Right renal pelvis (tissue), 4 donors: ENCODE data around the gene FMO1. TPM values are rescaled to one million over a fixed set of nuclear protein-coding genes. Genes with fewer than 3 reads are reported as not detected.
"Not testable (repeated sequence)": the region's sequence is repeated elsewhere in the genome, so short reads cannot be mapped to it uniquely, and the experiment has no call there.

Source experiments
- DNase-seq, 4 donors: peaks; one replicate each; pipeline ENCODE4 v3.0.0-alpha.2; 2013; ENCODE audit warnings: low read depth in 4 of 4, low spot score in 3 of 4, missing footprints in 1 of 4
- polyA plus RNA-seq, 4 donors: library from polyadenylated mRNA; unstranded; fragments of 120-200 nt; gene quantifications; one replicate each; pipeline ENCODE4 v1.2.1, GENCODE V29; 2013; ENCODE audit not compliant: insufficient read length in 4 of 4

Gene FMO1
- polyA plus RNA-seq = 100 to 1,000 TPM; 144 to 239 (median 178) TPM

- DNase-seq = no peak
Observed at GRCh38 chr1:171248302-171248701, at the start of gene FMO1. Gene FMO1, plus strand, starts transcription at chr1:171248494. Its CDS starts 9,594 bp downstream, at chr1:171258088.

- DNase-seq = no peak
Observed at GRCh38 chr1:171204296-171204695, 44.0 kb upstream of the FMO1 start.

- DNase-seq = no peak
Observed at GRCh38 chr1:171206204-171206977, 41.9 kb upstream of the FMO1 start.

- no peak for DNase-seq
Observed at GRCh38 chr1:171206978-171207355, 41.3 kb upstream of the FMO1 start.

GRCh38 chr1:171207377-171207776 is 40.9 kb upstream of the FMO1 start:
- no peak for DNase-seq

GRCh38 chr1:171210355-171210754 is 37.9 kb upstream of the FMO1 start:
- DNase-seq = no peak

- DNase-seq = no peak
Observed at GRCh38 chr1:171212607-171213351, 35.5 kb upstream of the FMO1 start.

GRCh38 chr1:171213559-171214454 is 34.5 kb upstream of the FMO1 start:
- no peak for DNase-seq

GRCh38 chr1:171217658-171218443 is 30.4 kb upstream of the FMO1 start:
- no peak for DNase-seq

GRCh38 chr1:171218661-171219060 is 29.6 kb upstream of the FMO1 start:
- DNase-seq = no peak

- DNase-seq = no peak
Observed at GRCh38 chr1:171219346-171220080, 28.8 kb upstream of the FMO1 start.

GRCh38 chr1:171220081-171220420 is 28.2 kb upstream of the FMO1 start:
- no peak for DNase-seq

- peak in 2 of 4 donors; percentile 38 to 43 for DNase-seq
Observed at GRCh38 chr1:171220581-171221054, 27.7 kb upstream of the FMO1 start.

GRCh38 chr1:171221665-171222591 is 26.4 kb upstream of the FMO1 start:
- no peak for DNase-seq

- no peak for DNase-seq
Observed at GRCh38 chr1:171222936-171223335, 25.4 kb upstream of the FMO1 start.

GRCh38 chr1:171224257-171224656 is 24.0 kb upstream of the FMO1 start:
- DNase-seq = not testable (repeated sequence)

- DNase-seq = no peak
Observed at GRCh38 chr1:171226747-171227370, 21.4 kb upstream of the FMO1 start.

GRCh38 chr1:171231326-171231725 is 17.0 kb upstream of the FMO1 start:
- DNase-seq = no peak
